ENCODE results near the gene TEX19.
"Not testable (repeated sequence)": the region's sequence is repeated elsewhere in the genome, so short reads cannot be mapped to it uniquely, and the experiment has no call there.

Gene TEX19

DNA sequence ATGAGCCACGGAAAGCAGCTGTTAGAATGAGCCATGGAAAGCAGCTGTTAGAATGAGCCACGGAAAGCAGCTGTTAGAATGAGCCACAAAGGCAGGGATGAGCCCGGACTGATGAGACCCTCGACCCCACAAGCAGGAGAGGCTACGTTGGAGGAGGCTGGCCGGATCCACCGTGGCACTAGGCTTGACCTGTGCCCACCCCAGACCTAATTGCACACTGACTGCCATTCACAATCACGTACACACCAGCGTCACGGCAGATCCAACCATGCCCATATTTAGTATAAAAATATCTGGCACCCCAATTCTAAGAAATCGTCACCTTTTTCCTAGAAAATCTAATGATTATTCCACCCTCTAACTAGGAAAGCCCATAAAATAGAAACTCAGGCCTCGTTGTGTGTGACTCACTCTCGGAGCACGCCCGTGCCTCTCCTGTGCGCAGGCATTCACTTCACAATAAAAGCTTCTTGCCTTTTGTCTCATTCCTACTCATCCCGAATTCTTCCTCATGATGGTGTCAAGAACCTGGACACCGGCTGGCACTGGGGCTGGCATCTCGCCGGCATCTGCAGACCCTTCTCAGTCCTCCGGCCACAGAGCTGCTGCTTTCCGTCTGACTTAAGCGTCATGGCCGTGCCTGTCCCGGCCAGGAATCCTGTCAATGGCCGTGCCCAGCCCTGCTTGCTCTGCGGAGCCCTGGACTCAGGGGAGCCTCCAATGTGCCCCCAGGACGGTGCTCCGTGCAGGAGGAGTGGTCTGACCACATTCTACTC, 20.0 kb upstream of the TEX19 start:
- DNase-seq (ENCODE audit: low spot score) = peak; percentile 51

- no peak for DNase-seq (ENCODE audit: low spot score)
These were observed 19.1 kb upstream of the TEX19 start for GRCh38 chr17:82339634-82340580.

DNA sequence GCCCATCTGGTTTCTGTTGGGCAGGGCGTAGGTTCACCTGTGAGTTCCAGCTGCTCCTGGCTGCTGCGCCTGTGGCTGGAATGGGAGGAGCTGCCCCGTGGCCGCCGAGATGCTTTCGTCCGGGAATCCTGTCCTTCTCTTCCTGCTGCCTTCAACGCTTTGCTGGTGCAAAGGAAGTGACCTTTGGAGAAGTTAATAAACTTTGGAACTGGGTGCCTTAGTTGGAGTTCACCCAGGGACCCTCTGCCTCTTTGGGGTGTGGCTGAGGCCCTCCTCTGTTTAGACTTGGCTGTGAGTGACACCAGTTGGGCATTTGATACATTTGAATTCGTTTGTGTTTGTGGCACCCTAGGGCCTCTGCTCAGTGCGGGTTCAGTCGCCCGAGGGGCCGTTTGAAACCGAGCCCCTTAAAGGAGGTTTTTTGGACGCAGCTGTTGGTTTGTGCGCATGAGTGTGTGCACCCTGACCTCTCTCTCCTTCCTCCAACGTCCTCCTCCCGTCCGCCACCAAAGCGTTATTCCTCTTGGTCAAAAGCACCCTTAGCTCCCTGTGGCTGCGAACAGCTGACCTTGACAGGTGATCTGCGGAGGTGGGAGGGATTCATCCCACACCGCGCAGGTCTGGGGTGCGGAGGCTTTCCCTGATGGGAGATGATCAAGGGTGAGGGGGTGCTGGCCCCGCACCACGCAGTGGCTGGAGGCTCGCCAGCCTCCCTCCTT, 16.5 kb upstream of the TEX19 start:
- DNase-seq (ENCODE audit: low spot score) = no peak

DNA sequence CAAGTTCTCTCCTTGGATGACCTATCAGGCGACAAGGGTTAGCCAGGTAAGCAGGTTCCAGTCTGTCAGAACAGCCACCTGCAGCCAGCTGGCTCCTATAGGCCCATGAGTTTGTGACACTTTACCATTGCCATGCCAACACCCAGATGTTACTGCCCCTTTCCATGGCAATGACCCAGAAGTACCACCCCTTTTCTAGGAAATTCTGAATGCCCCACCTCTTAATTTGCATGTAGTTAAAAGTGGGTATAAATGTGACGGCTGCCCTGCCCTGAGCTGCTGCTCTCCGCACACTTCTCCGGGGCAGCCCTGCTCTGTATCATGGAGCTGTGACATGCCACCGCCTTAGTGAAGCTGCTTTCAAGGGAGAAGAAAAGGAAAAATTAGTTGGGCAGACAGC, 15.5 kb upstream of the TEX19 start:
- no peak for DNase-seq (ENCODE audit: low spot score)

DNA sequence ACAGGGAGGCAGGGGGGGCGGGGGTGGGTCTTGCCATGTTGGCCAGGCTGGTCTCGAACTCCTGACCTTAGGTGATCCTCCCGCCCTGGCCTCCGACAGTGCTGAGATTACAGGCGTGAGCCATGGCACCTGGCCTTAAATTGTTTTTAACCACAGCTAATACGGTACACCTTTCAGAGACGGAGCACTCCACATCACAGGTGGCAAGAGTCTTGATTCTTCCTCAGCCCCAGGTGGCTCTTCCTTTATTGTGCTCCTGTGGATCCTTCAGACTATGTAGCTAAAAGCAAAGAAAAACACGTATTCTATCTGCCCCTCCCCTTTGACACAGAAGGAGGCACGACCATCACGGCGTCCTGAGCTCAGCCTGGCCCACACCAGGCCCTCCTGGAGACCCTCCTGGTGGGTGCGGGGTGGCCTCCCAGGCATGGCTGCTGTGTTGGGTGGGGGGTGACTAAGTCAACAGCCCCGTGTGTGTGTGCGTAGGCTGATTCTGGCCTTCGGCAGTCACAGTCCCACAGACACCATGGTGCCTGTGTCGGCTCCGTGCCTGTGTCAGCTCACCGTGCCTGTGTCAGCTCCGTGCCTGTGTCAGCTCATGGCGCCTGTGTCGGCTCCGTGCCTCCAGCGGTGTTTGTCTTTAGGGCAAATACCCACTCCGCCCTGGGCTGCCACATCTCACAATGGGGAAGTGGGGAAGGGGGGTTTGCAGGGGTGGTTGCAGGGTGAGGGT, 14.7 kb upstream of the TEX19 start:
- no peak for DNase-seq (ENCODE audit: low spot score)

DNA sequence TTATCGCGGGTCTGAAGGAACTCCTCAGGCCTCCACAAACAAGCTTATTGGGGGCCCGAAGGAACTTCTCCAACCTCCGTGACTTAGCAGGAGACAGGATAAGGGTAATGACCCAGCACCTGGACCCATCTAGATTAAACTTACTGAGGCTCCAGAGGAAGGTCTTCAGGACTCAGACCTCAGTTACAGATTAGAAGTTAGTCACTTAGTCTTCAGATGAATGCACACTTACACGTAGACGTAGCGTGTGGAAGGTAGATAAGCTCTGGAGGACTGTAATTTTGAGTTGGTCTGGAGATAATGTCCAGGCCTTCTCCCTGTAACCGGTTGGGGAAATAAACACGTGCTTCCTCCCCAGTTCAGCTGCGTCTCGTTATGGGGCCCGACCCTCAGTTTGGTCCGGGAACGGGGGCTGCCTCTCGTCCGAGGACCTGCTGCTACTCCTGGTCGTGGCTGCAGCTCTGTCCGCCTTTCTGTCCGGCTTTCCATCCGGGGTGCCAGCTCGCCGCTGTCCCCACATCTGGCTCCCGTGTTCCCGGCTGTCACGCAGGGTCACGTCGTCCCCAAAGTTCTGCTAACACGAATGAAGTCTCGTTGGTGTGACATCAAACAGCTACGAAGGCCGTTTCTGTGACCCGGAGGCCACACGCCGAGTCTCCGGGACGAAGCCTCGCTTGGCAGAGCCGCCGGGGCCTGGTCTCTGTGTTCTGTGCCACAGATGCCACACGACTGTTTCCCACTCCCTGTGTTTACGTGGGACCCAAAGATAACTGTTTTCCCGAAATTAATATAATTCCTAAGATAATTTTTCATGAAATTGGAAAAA, 13.7 kb upstream of the TEX19 start:
- DNase-seq (ENCODE audit: low spot score) = no peak

DNA sequence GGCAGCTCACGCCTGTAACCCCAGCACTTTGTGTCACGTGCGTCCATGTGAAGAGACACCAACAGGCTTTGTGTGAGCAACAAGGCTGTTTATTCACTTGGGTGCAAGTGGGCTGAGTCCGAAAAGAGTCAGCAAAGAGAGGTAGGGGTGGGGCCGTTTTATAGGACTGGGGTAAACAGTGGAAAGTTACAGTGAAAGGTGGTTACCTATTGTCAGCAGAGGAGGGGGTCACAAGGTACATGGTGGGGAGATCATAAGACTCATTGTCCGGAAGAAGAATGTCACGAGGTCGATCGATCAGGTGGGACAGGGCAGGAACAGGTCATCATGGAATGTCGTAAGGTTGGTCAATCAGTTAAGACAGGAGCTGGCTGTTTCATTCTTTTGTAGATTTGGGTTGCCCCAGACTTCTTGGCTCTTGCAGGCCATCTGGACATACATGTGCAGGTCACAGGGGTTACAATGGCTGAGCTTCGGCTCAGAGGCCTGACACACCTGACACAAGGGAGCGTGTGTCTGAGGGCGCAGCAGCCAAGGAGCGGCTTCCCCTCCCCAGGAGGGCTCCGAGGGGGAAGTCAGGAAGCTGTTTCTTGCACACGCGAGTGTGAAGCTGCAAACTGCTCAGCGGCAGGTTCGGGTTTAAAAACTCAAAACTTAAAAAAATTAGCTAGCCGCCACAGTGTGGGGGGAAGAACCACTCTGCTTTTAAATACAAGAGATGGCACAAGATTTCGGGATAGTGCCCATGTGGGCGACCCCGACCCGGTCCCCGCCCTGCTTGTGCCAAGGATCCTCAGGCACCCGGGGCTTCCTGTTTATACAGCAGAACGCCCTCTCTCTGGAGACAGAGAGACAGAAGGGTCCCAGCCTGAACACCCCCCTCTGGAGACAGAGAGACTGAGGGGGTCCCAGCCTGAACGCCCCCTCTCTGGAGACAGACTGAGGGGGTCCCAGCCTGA, 12.4 kb upstream of the TEX19 start:
- no peak for DNase-seq (ENCODE audit: low spot score)

DNA sequence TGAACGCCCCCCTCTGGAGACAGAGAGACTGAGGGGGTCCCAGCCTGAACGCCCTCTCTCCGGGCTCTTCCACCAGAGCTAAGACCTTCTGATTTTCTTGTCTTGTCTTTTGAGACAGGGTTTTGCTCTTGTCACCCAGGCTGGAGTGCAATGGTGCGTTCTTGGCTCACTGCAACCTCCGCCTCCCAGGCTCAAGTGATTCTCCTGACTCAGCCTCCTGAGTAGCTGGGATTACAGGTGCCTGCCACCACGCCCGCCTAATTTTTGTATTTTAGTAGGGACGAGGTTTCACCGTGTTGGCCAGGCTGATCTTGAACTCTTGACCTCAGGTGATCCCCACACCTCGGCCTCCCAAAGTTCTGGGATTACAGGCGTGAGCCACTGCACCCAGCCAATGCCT, 11.1 kb upstream of the TEX19 start:
- not testable (repeated sequence) for DNase-seq (ENCODE audit: low spot score)

GRCh38 chr17:82348434-82348833, 10.6 kb upstream of the TEX19 start:
- DNase-seq (ENCODE audit: low spot score) = no peak

DNA sequence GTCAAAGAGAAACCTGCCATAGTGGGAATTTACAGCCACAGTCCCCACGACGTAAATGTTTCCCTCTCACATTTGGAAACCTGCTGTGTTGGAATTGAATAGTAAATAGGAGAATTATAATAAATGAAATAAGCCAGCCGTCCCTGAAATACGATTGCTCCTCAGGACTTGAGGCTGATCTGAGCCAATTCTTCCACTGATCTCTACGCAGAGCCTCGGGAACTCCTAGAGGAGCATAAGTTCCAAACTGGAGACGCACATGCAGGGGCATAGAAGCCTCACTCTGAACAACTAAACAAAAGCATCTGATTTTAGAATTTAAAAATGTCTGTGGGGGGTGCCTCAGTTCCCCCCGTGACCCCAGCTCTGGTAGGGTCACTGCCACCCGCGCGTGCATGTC, 10.2 kb upstream of the TEX19 start:
- no peak for DNase-seq (ENCODE audit: low spot score)

DNA sequence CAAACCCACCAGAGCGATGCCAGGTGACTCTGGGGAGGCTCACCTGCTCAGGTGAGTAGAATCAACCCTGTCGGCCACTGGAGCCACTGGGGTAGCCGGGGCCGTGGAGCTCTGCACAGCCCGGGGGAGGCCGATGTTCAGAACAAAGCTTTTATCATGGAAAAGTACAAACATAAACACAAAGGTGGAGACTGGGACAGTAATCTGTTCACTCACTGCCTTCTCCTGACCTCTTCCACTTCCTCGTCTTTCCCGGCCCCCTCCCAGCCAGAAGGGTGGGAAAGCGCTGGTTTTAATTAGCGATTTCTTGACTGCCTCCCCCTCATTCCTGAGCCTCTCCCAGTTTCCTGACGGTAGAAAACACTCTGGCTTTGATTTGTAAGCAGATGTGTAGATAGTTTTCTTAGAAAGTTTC, 9.8 kb upstream of the TEX19 start:
- DNase-seq (ENCODE audit: low spot score) = no peak

DNA sequence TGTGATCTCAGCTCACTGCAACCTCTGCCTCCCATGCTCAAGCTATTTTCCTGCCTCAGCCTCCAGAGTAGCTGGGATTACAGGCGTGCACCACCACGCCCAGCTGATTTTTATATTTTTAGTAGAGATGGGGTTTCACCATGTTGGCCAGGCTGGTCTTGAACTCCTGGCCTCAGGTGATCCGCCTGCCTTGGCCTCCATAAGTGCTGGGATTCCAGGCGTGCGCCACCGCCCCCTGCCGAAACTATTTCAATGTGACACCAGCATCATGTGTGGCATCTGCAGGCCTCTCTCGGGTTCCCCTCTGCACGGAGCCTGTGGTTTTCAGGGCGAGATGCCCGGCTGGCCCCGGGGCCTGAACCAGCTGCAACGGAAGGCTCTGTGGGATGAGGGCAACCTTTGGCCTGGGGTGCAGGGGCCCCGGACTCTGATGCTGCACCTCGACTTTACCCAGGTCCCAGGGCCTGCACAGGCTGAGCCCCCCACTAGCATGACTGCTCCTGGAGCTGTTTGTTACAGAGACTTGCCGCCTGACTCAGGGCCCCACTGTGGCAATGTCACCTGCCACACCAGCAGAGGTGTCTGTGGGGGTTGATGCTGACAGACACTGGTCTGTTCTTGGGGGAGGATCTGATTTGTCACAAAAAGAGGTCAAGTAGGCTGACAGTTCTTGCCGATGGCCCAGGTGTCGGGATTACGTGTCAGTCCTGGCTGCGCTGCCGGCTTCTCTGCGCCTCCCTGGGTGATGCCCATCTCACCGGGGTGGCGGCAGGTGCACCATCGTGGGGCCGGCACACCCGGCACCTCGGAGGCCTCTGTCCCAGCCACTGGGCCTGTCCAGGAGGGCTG, 8.6 kb upstream of the TEX19 start:
- DNase-seq (ENCODE audit: low spot score) = no peak

DNA sequence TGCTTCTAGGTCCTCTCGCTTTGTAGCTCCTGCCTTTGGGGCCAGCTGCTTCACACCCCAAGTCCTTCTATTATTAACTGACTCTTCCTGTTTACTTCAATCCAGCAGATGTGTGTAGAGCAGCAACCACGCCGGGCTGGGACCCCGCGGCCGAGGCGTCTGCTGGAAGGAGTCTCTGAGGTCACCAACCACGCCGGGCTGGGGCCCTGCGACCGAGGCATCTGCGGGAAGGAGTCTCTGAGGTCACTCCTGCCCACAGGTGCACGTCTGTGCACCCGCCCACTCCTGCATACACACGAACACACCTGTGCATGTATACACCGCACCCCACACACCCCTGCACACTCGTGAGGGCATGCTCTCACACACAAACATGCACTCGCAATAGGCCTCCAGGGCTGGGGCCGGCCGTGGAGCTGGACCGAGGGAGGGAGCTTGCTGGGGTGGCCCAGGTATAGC, 7.8 kb upstream of the TEX19 start:
- DNase-seq (ENCODE audit: low spot score) = no peak

GRCh38 chr17:82351713-82352488, 7.1 kb upstream of the TEX19 start:
- peak; percentile 79 for DNase-seq (ENCODE audit: low spot score)

DNA sequence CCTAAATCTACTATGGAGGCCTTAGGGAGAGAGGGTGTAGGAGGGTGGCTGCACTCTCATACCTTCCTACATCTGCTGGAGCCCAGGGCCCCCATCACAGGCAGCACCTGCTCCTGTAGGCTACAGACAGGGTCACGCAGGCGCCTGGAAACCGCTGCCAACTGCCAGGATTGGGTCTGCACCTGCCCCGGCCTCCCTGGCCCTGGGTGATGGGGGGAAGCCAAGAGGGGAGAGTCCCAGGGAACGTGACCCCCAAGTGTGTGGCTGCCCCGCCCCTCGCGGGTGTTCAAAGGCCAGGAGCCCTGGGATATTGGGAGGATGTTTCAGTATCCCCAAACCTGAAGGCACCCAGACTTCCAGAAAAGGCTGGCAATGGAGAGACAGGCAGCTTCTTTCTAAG, 5.6 kb upstream of the TEX19 start:
- no peak for DNase-seq (ENCODE audit: low spot score)

DNA sequence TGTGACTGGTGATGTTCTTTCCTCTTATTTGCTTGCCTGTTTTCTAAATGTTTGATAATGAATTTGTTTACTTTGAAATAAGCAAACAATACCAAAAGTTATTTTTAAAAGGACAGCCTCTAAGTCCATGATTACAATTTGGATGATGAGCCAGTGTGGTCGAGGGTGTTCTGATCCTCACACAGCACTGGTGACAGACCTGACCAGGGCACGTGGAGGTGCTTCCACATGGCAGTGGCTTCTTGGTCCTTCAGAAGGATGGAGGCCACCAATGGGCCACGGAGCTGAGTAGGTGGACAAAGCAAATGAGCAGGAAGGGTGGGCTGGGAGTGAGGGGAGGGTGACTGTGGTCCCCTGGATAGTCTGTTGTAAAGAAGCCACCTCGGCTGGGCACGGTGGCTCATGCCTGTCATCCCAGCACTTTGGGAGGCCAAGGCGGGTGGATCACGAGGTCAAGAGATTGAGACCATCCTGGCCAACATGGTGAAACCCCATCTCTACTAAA, 4.2 kb upstream of the TEX19 start:
- no peak for DNase-seq (ENCODE audit: low spot score)

DNA sequence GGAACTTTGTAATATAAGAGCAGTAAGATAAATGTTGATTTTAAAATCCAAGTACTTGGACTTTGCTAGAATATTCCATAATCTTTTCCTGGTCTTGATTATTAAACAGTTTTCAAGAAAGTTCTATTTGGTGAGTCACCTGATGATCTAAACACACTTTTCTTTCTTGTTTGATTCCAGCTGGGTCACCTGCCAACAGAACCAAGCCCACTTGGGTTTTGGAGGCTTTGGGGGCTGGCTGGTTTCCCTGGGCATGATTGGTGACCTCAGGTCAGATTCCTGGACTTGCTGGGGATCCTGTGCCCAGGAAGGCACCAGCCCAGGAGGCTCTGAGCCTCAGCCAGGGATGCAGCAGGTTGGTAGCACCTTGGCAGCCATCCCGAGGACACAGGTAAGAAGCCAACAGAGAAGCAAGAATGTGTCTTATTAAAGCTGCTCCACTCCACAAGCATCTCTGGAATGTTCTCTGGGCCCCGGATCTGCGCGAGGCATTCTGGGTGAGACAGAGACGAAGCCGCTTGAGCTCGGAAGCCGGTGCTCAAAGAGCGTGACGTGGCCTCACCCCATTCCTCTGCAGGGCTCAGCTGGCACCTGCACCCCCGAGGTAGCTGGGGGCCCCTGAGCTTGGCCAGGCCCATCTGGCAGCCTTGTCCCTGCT, 3.1 kb upstream of the TEX19 start:
- DNase-seq (ENCODE audit: low spot score) = no peak
